ENCODE measurements around the gene DNM3.

The DNM3 gene

DNA sequence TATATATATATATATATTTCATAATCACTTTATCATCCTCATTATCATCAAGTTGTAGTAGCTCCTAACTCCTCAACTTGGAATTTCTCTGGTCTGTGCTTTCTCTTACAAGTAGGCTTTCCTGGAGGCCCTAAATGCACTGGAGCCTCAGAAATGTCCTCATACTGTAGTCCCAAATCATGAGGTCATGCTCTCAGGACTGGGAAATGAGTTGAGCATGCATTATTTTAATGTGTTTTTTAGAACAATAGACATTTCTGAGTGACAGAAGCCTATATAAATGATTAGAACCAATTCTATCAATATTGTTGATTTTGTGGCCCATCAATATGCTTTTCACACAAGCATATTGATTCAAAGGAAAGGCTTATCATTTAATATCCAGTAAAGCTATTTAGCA is 536.3 kb downstream of the DNM3 start:
- no peaks in the 10 kb centered on the region for H3K4me1 ChIP-seq (ENCODE audit: control insufficient read depth, insufficient read depth, low read length)
- no peak overlapping the region for H3K4me3 ChIP-seq (ENCODE audit: low read depth, low read length)
- CTCF ChIA-PET = no interaction called here
- no peak overlapping the region for H3K27ac ChIP-seq (ENCODE audit: extremely low read depth, low read depth, low read length)
- no peaks in the 10 kb centered on the region for H3K9me3 ChIP-seq (ENCODE audit: control insufficient read depth, insufficient read depth, low read depth, low read length)
- POLR2A ChIA-PET = no interaction called here
- H3K36me3 ChIP-seq (ENCODE audit: control insufficient read depth in 2 of 2, insufficient read depth in 1 of 2, low read length in 2 of 2) = no peaks in the 10 kb centered on the region
- no peak for TF ChIP-seq ZNF513 (tag by site-specific recombination; IDR thresholded peaks at IDR 0.05)
- TF ChIP-seq, protein P1, sequence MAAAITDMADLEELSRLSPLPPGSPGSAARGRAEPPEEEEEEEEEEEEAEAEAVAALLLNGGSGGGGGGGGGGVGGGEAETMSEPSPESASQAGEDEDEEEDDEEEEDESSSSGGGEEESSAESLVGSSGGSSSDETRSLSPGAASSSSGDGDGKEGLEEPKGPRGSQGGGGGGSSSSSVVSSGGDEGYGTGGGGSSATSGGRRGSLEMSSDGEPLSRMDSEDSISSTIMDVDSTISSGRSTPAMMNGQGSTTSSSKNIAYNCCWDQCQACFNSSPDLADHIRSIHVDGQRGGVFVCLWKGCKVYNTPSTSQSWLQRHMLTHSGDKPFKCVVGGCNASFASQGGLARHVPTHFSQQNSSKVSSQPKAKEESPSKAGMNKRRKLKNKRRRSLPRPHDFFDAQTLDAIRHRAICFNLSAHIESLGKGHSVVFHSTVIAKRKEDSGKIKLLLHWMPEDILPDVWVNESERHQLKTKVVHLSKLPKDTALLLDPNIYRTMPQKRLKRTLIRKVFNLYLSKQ (tag by site-specific recombination; IDR thresholded peaks at IDR 0.05; ENCODE audit: borderline replicate concordance) = no peak
- no peak for TF ChIP-seq ZFP3 (tag by site-specific recombination; IDR thresholded peaks at IDR 0.05; ENCODE audit: low read depth)
- TF ChIP-seq EGR2 (tag by site-specific recombination; IDR thresholded peaks at IDR 0.05; ENCODE audit: low read depth) = no peak
- no peak for TF ChIP-seq SCRT1 (tag by site-specific recombination; IDR thresholded peaks at IDR 0.05; ENCODE audit: borderline replicate concordance)
- TF ChIP-seq ZNF747 (tag by site-specific recombination; IDR thresholded peaks at IDR 0.05) = no peak
- no peak for TF ChIP-seq BCL11A (tag by site-specific recombination; IDR thresholded peaks at IDR 0.05; ENCODE audit: low read depth)
- TF ChIP-seq ZNF514 (tag by site-specific recombination; IDR thresholded peaks at IDR 0.05) = no peak
- TF ChIP-seq, protein P2, sequence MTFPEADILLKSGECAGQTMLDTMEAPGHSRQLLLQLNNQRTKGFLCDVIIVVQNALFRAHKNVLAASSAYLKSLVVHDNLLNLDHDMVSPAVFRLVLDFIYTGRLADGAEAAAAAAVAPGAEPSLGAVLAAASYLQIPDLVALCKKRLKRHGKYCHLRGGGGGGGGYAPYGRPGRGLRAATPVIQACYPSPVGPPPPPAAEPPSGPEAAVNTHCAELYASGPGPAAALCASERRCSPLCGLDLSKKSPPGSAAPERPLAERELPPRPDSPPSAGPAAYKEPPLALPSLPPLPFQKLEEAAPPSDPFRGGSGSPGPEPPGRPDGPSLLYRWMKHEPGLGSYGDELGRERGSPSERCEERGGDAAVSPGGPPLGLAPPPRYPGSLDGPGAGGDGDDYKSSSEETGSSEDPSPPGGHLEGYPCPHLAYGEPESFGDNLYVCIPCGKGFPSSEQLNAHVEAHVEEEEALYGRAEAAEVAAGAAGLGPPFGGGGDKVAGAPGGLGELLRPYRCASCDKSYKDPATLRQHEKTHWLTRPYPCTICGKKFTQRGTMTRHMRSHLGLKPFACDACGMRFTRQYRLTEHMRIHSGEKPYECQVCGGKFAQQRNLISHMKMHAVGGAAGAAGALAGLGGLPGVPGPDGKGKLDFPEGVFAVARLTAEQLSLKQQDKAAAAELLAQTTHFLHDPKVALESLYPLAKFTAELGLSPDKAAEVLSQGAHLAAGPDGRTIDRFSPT (tag by site-specific recombination; IDR thresholded peaks at IDR 0.05) = no peak
- TF ChIP-seq, protein P3, sequence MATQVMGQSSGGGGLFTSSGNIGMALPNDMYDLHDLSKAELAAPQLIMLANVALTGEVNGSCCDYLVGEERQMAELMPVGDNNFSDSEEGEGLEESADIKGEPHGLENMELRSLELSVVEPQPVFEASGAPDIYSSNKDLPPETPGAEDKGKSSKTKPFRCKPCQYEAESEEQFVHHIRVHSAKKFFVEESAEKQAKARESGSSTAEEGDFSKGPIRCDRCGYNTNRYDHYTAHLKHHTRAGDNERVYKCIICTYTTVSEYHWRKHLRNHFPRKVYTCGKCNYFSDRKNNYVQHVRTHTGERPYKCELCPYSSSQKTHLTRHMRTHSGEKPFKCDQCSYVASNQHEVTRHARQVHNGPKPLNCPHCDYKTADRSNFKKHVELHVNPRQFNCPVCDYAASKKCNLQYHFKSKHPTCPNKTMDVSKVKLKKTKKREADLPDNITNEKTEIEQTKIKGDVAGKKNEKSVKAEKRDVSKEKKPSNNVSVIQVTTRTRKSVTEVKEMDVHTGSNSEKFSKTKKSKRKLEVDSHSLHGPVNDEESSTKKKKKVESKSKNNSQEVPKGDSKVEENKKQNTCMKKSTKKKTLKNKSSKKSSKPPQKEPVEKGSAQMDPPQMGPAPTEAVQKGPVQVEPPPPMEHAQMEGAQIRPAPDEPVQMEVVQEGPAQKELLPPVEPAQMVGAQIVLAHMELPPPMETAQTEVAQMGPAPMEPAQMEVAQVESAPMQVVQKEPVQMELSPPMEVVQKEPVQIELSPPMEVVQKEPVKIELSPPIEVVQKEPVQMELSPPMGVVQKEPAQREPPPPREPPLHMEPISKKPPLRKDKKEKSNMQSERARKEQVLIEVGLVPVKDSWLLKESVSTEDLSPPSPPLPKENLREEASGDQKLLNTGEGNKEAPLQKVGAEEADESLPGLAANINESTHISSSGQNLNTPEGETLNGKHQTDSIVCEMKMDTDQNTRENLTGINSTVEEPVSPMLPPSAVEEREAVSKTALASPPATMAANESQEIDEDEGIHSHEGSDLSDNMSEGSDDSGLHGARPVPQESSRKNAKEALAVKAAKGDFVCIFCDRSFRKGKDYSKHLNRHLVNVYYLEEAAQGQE (tag by site-specific recombination; IDR thresholded peaks at IDR 0.05) = no peak
- TF ChIP-seq, protein P4, sequence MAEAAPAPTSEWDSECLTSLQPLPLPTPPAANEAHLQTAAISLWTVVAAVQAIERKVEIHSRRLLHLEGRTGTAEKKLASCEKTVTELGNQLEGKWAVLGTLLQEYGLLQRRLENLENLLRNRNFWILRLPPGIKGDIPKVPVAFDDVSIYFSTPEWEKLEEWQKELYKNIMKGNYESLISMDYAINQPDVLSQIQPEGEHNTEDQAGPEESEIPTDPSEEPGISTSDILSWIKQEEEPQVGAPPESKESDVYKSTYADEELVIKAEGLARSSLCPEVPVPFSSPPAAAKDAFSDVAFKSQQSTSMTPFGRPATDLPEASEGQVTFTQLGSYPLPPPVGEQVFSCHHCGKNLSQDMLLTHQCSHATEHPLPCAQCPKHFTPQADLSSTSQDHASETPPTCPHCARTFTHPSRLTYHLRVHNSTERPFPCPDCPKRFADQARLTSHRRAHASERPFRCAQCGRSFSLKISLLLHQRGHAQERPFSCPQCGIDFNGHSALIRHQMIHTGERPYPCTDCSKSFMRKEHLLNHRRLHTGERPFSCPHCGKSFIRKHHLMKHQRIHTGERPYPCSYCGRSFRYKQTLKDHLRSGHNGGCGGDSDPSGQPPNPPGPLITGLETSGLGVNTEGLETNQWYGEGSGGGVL (tag by site-specific recombination; IDR thresholded peaks at IDR 0.05) = no peak
- TF ChIP-seq, protein P5, sequence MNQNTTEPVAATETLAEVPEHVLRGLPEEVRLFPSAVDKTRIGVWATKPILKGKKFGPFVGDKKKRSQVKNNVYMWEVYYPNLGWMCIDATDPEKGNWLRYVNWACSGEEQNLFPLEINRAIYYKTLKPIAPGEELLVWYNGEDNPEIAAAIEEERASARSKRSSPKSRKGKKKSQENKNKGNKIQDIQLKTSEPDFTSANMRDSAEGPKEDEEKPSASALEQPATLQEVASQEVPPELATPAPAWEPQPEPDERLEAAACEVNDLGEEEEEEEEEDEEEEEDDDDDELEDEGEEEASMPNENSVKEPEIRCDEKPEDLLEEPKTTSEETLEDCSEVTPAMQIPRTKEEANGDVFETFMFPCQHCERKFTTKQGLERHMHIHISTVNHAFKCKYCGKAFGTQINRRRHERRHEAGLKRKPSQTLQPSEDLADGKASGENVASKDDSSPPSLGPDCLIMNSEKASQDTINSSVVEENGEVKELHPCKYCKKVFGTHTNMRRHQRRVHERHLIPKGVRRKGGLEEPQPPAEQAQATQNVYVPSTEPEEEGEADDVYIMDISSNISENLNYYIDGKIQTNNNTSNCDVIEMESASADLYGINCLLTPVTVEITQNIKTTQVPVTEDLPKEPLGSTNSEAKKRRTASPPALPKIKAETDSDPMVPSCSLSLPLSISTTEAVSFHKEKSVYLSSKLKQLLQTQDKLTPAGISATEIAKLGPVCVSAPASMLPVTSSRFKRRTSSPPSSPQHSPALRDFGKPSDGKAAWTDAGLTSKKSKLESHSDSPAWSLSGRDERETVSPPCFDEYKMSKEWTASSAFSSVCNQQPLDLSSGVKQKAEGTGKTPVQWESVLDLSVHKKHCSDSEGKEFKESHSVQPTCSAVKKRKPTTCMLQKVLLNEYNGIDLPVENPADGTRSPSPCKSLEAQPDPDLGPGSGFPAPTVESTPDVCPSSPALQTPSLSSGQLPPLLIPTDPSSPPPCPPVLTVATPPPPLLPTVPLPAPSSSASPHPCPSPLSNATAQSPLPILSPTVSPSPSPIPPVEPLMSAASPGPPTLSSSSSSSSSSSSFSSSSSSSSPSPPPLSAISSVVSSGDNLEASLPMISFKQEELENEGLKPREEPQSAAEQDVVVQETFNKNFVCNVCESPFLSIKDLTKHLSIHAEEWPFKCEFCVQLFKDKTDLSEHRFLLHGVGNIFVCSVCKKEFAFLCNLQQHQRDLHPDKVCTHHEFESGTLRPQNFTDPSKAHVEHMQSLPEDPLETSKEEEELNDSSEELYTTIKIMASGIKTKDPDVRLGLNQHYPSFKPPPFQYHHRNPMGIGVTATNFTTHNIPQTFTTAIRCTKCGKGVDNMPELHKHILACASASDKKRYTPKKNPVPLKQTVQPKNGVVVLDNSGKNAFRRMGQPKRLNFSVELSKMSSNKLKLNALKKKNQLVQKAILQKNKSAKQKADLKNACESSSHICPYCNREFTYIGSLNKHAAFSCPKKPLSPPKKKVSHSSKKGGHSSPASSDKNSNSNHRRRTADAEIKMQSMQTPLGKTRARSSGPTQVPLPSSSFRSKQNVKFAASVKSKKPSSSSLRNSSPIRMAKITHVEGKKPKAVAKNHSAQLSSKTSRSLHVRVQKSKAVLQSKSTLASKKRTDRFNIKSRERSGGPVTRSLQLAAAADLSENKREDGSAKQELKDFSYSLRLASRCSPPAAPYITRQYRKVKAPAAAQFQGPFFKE (tag by site-specific recombination; IDR thresholded peaks at IDR 0.05; ENCODE audit: borderline replicate concordance) = no peak
- no peak for TF ChIP-seq ZBTB49 (tag by site-specific recombination; IDR thresholded peaks at IDR 0.05; ENCODE audit: low read depth)
- no peak for TF ChIP-seq OSR2 (tag by site-specific recombination; IDR thresholded peaks at IDR 0.05)
- no peak for TF ChIP-seq ZNF776 (tag by site-specific recombination; IDR thresholded peaks at IDR 0.05; ENCODE audit: borderline replicate concordance)
- no peak for TF ChIP-seq TCF7L2 (IDR thresholded peaks at IDR 0.05; ENCODE audit: borderline replicate concordance, low read depth, low read length)
- no peak for TF ChIP-seq YY2 (tag by site-specific recombination; IDR thresholded peaks at IDR 0.05)
- TF ChIP-seq ZNF202 (tag by site-specific recombination; IDR thresholded peaks at IDR 0.05; ENCODE audit: borderline replicate concordance) = no peak
- no peak for TF ChIP-seq ZBTB17 (tag by site-specific recombination; IDR thresholded peaks at IDR 0.05)
